RWPE2 (cell line): Measurements from ENCODE around the gene GPR180.

Experiments
- ATAC-seq: fragments of 200-7000 bp; cut with Tn5 transposase; 3 replicates; pipeline ENCODE4 v1.9.1; 2021; ENCODE audit warnings: low read depth
- DNase-seq: peaks from one replicate; pipeline ENCODE4 v3.0.0-alpha.2; 2020; ENCODE audit warnings: low spot score
- H3K27ac ChIP-seq: fragments of 450-650 bp; 2 replicates; pipeline ENCODE4 v1.5.1; 2017; ENCODE audit warnings: mild to moderate bottlenecking; ENCODE audit not compliant: poor library complexity, severe bottlenecking
- H3K27me3 ChIP-seq: fragments of 250-450 bp; sonication (Bioruptor Pico); 2 replicates; pipeline ENCODE4 v1.5.1; 2021; ENCODE audit warnings: mild to moderate bottlenecking, moderate library complexity; ENCODE audit not compliant: insufficient read depth, poor library complexity, severe bottlenecking
- H3K36me3 ChIP-seq: fragments of 250-450 bp; sonication (Bioruptor Pico); 2 replicates; pipeline ENCODE4 v1.5.1; 2020; ENCODE audit warnings: low read depth, mild to moderate bottlenecking, moderate library complexity
- H3K4me1 ChIP-seq: fragments of 250-450 bp; sonication (Bioruptor Pico); 2 replicates; pipeline ENCODE4 v1.5.1; 2021; ENCODE audit warnings: mild to moderate bottlenecking, moderate library complexity; ENCODE audit not compliant: insufficient read depth, poor library complexity, severe bottlenecking
- H3K4me3 ChIP-seq: fragments of 250-450 bp; sonication (Bioruptor Pico); 2 replicates; pipeline ENCODE4 v1.5.1; 2021; ENCODE audit warnings: mild to moderate bottlenecking, moderate library complexity; ENCODE audit not compliant: severe bottlenecking
- H3K9me3 ChIP-seq: fragments of 250-450 bp; sonication (Bioruptor Pico); 2 replicates; pipeline ENCODE4 v1.5.1; 2021; ENCODE audit warnings: mild to moderate bottlenecking, moderate library complexity; ENCODE audit not compliant: severe bottlenecking
- CTCF ChIP-seq: fragments of 450-650 bp; IDR thresholded peaks from one replicate; pipeline ENCODE4 v1.5.1; 2017; ENCODE audit warnings: mild to moderate bottlenecking, moderate library complexity; ENCODE audit not compliant: poor library complexity, severe bottlenecking

The GPR180 gene

GRCh38 chr13:94585543-94586101, 16.0 kb upstream of the GPR180 start:
- Histone ChIP-seq H3K4me1 (peaks cover 4% of the 10 kb centered on the region), H3K27ac (no peak overlapping the region), H3K36me3 (peaks cover 77% of the 10 kb centered on the region), H3K4me3 (no peak overlapping the region), H3K9me3 (no peaks in the 10 kb centered on the region), H3K27me3 (no peaks in the 10 kb centered on the region)
- no peak for TF ChIP-seq CTCF
- ATAC-seq, result no peak
- no peak for DNase-seq

GRCh38 chr13:94586371-94586770, 15.3 kb upstream of the GPR180 start:
- Histone ChIP-seq H3K4me1 (peaks cover 4% of the 10 kb centered on the region), H3K9me3 (no peaks in the 10 kb centered on the region), H3K27me3 (no peaks in the 10 kb centered on the region), H3K36me3 (peaks cover 77% of the 10 kb centered on the region), H3K4me3 (no peak overlapping the region), H3K27ac (no peak overlapping the region)
- DNase-seq (no peak), ATAC-seq (no peak)
- no peak for TF ChIP-seq CTCF

- H3K4me1 ChIP-seq, result peaks cover 5% of the 10 kb centered on the region
- H3K36me3 ChIP-seq, result peaks cover 77% of the 10 kb centered on the region
- H3K9me3 ChIP-seq, result no peaks in the 10 kb centered on the region
- no peaks in the 10 kb centered on the region for H3K27me3 ChIP-seq
- H3K27ac ChIP-seq, result no peak overlapping the region
- TF ChIP-seq CTCF, result no peak
- no peak for ATAC-seq
- DNase-seq, result no peak
- no peak overlapping the region for H3K4me3 ChIP-seq
These were observed 13.1 kb upstream of the GPR180 start for GRCh38 chr13:94588541-94588940.

- no peak for TF ChIP-seq CTCF
- no peak overlapping the region for H3K4me3 ChIP-seq
- no peaks in the 10 kb centered on the region for H3K27me3 ChIP-seq
- no peaks in the 10 kb centered on the region for H3K9me3 ChIP-seq
- H3K36me3 ChIP-seq, result peaks cover 63% of the 10 kb centered on the region
- peaks cover 6% of the 10 kb centered on the region for H3K4me1 ChIP-seq
- DNase-seq, result no peak
- no peak overlapping the region for H3K27ac ChIP-seq
- ATAC-seq, result no peak
These were observed 10.9 kb upstream of the GPR180 start for GRCh38 chr13:94590744-94591143.
